GM23338 (cell line): ENCODE data around the gene MBOAT1.

Source experiments
- POLR2AphosphoS5 ChIP-seq: IDR thresholded peaks from 2 replicates; pipeline ENCODE4 v1.6.1; 2016; ENCODE audit warnings: antibody characterized with exemption, low read depth
- TF ChIP-seq, protein P1 (sequence below), 2 experiments: fragments of 200-600 bp in 1 of 2; sonication (generic) in 1 of 2; conservative IDR thresholded peaks; 2 replicates each; pipeline versions ENCODE4 v1.5.1 to v1.6.1; 2016 to 2017; ENCODE audit warnings: antibody characterized with exemption in 2 of 2, low read depth in 2 of 2, mild to moderate bottlenecking in 2 of 2, moderate library complexity in 1 of 2

DNA sequence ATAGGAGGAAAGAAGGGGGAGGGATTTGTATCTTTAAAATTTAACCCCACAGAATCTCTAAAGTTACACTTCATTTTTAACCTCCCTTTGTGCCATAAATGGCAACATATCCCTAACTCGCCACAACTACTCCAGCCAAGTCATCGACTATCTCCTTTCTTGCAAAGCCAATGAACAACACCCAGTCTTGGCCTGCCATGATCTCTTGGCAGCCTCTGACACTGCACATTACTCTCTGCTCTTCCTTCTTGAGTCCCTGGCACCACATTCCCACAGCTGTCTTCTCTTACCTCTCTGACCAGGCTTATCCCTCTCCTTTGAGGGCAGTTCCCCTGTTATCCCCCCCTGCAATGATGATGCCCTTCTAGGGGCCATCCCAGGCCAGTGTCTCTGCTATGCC lies 42.5 kb downstream of the MBOAT1 start:
- TF ChIP-seq, protein P1, sequence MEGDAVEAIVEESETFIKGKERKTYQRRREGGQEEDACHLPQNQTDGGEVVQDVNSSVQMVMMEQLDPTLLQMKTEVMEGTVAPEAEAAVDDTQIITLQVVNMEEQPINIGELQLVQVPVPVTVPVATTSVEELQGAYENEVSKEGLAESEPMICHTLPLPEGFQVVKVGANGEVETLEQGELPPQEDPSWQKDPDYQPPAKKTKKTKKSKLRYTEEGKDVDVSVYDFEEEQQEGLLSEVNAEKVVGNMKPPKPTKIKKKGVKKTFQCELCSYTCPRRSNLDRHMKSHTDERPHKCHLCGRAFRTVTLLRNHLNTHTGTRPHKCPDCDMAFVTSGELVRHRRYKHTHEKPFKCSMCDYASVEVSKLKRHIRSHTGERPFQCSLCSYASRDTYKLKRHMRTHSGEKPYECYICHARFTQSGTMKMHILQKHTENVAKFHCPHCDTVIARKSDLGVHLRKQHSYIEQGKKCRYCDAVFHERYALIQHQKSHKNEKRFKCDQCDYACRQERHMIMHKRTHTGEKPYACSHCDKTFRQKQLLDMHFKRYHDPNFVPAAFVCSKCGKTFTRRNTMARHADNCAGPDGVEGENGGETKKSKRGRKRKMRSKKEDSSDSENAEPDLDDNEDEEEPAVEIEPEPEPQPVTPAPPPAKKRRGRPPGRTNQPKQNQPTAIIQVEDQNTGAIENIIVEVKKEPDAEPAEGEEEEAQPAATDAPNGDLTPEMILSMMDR (conservative IDR thresholded peaks at IDR 0.05; ENCODE audit: low read depth in 2 of 2): no peak
- no peak for TF ChIP-seq POLR2AphosphoS5
